Liver (tissue), 9 donors: ENCODE results near the gene DDAH2. TPM values are rescaled to one million over a fixed set of nuclear protein-coding genes. Genes with fewer than 3 reads are reported as not detected.

Experiments
- DNase-seq: peaks from one replicate; pipeline ENCODE4 v3.0.0-alpha.2; 2017; ENCODE audit warnings: low spot score
- H3K27ac ChIP-seq, 2 donors: one replicate each; pipeline ENCODE4 v1.7.0; 2013; ENCODE audit warnings: inconsistent platforms in 2 of 2, low read length in 2 of 2, control low read depth in 1 of 2, low read depth in 1 of 2, mild to moderate bottlenecking in 1 of 2
- H3K27me3 ChIP-seq, 4 donors: one replicate each; pipeline versions ENCODE4 v1.6.1 to v1.7.0; 2013; ENCODE audit warnings: low read length in 3 of 4, inconsistent platforms in 1 of 4, mild to moderate bottlenecking in 1 of 4, moderate library complexity in 1 of 4; ENCODE audit not compliant: control insufficient read depth in 4 of 4, insufficient read depth in 4 of 4
- H3K36me3 ChIP-seq, 4 donors: one replicate each; pipeline versions ENCODE4 v1.6.1 to v1.7.0; 2013; ENCODE audit warnings: low read length in 3 of 4, mild to moderate bottlenecking in 3 of 4, low read depth in 1 of 4, moderate library complexity in 1 of 4; ENCODE audit not compliant: control insufficient read depth in 4 of 4, insufficient read depth in 3 of 4
- H3K4me1 ChIP-seq, 4 donors: one replicate each; pipeline versions ENCODE4 v1.6.1 to v1.7.0; 2013; ENCODE audit warnings: low read length in 3 of 4, mild to moderate bottlenecking in 3 of 4, moderate library complexity in 1 of 4; ENCODE audit not compliant: control insufficient read depth in 4 of 4, insufficient read depth in 4 of 4
- H3K4me3 ChIP-seq, 3 donors: one replicate each; pipeline versions ENCODE4 v1.6.1 to v1.7.0; 2013; ENCODE audit warnings: low read length in 3 of 3, control low read depth in 1 of 3, low read depth in 1 of 3, mild to moderate bottlenecking in 1 of 3
- H3K9ac ChIP-seq, 2 donors: one replicate each; pipeline ENCODE4 v1.7.0; 2013; ENCODE audit warnings: low read length in 2 of 2, mild to moderate bottlenecking in 2 of 2, moderate library complexity in 2 of 2, control low read depth in 1 of 2, low read depth in 1 of 2
- H3K9me3 ChIP-seq, 4 donors: one replicate each; pipeline versions ENCODE4 v1.6.1 to v1.7.0; 2013; ENCODE audit warnings: low read length in 3 of 4; ENCODE audit not compliant: control insufficient read depth in 4 of 4
- EGR1 ChIP-seq, 2 donors: IDR thresholded peaks; 2 replicates each; pipeline ENCODE4 v1.6.1; 2016 to 2018; ENCODE audit warnings: antibody characterized with exemption in 2 of 2, low read depth in 2 of 2
- FOXA1 ChIP-seq: IDR thresholded peaks from 2 replicates; pipeline ENCODE4 v1.6.1; 2016; ENCODE audit warnings: antibody characterized with exemption
- HNF4A ChIP-seq, 2 donors: conservative IDR thresholded peaks; 2 replicates each; pipeline ENCODE4 v1.6.1; 2016; ENCODE audit warnings: antibody characterized with exemption in 2 of 2, mild to moderate bottlenecking in 2 of 2
- HNF4G ChIP-seq: IDR thresholded peaks from 2 replicates; pipeline ENCODE4 v1.6.1; 2016; ENCODE audit warnings: antibody characterized with exemption
- RXRA ChIP-seq, 2 donors: IDR thresholded peaks; 2 replicates each; pipeline ENCODE4 v1.6.1; 2017 to 2018; ENCODE audit warnings: antibody characterized with exemption in 2 of 2, mild to moderate bottlenecking in 1 of 2
- SP1 ChIP-seq: IDR thresholded peaks from 2 replicates; pipeline ENCODE4 v1.6.1; 2018; ENCODE audit warnings: antibody characterized with exemption, mild to moderate bottlenecking
- TAF1 ChIP-seq: conservative IDR thresholded peaks from 2 replicates; pipeline ENCODE4 v1.6.1; 2016; ENCODE audit warnings: antibody characterized with exemption, mild to moderate bottlenecking
- YY1 ChIP-seq: IDR thresholded peaks from 2 replicates; pipeline ENCODE4 v1.6.1; 2016; ENCODE audit warnings: antibody characterized with exemption, mild to moderate bottlenecking
- WGBS: extraction: QIAGEN DNeasy Blood & Tissue Kit; methylation state at CpG from one replicate; pipeline ENCODE4 v1.1.7; 2013; 5-methylcytosine and 5-hydroxymethylcytosine counted together
- polyA plus RNA-seq, 2 donors: library from polyadenylated mRNA; stranded (reverse) in 1 of 2; unstranded in 1 of 2; fragments of 200-250 nt in 1 of 2; fragments of >200 nt in 1 of 2; fragmentation: Nextera tagmentation in 1 of 2; extraction: Ambion mirVana in 1 of 2; gene quantifications; one replicate each; pipeline versions ENCODE4 v1.2.1 to v1.2.3, GENCODE V29; 2013 to 2015
- total RNA-seq, 2 donors: library from RNA; depleted of rRNA; stranded (reverse); fragments of >200 nt; gene quantifications; one replicate each; pipeline ENCODE4 v1.2.3, GENCODE V29; 2014
- TF ChIP-seq, protein P1 (sequence below): IDR thresholded peaks from 2 replicates; pipeline ENCODE4 v1.6.1; 2016; ENCODE audit warnings: antibody characterized with exemption
- TF ChIP-seq, protein P2 (sequence below): IDR thresholded peaks from 2 replicates; pipeline ENCODE4 v1.6.1; 2016; ENCODE audit warnings: antibody characterized with exemption
- donor health status: healthy.
- donor health status: healthy.
- donor health status: healthy.
- donor health status: healthy.
- donor health status: healthy.

Gene DDAH2
- total RNA-seq (10 to 100 TPM; 23.8 to 31.4 TPM), polyA plus RNA-seq (10 to 100 TPM; 19.8 to 22.6 TPM)

- Histone ChIP-seq H3K9ac (peak within 1 kb of the TSS; percentile 37 to 62), H3K36me3 (peaks cover 6 to 31% (median 19%) of the 10 kb centered on the region in 4 donors), H3K4me1 (peaks cover 3 to 25% (median 12%) of the 10 kb centered on the region in 4 donors), H3K27me3 (no peaks in the 10 kb centered on the region), H3K27ac (peak within 1 kb of the TSS; percentile 91 to 92), H3K4me3 (peak within 1 kb of the TSS; percentile 73 to 77 (median 73)), H3K9me3 (no peaks in the 10 kb centered on the region)
- no peak for DNase-seq
- TF ChIP-seq TAF1, result no peak
- 34% methylated on average over 36 of the region's 36 CpGs for WGBS
Observed at GRCh38 chr6:31728767-31729514, at the start of gene DDAH2. TSS of gene DDAH2 (minus strand) at chr6:31729299. CDS start at chr6:31729161, 138 bp downstream.

DNA sequence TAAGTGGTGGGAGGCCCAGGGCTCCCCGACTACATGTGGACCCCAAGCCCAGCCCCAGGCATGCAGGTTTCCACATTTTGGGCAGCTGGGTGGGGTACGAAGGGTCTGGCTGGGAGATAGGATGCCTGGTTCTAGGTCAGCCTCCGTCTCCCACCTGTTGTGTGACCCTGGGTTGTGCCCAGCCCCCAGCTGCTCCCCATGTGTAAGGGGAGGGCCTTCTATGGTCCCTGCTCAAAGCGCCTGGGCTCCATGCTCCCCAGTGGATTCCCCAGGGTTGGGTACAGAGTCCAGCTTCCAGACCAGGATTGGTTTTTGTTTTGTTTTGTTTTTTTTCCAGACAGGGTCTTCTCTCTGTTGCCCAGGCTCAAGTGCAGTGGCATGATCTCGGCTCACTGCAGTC is 49.1 kb upstream of the DDAH2 start:
- H3K27ac ChIP-seq, result peak overlapping the region; percentile 26 to 67
- TF ChIP-seq, protein P1, sequence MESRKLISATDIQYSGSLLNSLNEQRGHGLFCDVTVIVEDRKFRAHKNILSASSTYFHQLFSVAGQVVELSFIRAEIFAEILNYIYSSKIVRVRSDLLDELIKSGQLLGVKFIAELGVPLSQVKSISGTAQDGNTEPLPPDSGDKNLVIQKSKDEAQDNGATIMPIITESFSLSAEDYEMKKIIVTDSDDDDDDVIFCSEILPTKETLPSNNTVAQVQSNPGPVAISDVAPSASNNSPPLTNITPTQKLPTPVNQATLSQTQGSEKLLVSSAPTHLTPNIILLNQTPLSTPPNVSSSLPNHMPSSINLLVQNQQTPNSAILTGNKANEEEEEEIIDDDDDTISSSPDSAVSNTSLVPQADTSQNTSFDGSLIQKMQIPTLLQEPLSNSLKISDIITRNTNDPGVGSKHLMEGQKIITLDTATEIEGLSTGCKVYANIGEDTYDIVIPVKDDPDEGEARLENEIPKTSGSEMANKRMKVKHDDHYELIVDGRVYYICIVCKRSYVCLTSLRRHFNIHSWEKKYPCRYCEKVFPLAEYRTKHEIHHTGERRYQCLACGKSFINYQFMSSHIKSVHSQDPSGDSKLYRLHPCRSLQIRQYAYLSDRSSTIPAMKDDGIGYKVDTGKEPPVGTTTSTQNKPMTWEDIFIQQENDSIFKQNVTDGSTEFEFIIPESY, result no peak
- TF ChIP-seq FOXA1, result no peak
- TF ChIP-seq EGR1 (IDR thresholded peaks at IDR 0.05; ENCODE audit: low read depth in 2 of 2), result no peak
- TF ChIP-seq, protein P2, sequence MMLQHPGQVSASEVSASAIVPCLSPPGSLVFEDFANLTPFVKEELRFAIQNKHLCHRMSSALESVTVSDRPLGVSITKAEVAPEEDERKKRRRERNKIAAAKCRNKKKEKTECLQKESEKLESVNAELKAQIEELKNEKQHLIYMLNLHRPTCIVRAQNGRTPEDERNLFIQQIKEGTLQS, result no peak
- no peak for TF ChIP-seq RXRA (IDR thresholded peaks at IDR 0.05)
- TF ChIP-seq SP1, result peak; percentile 42
- TF ChIP-seq YY1, result no peak
- peak; percentile 38 to 63 for TF ChIP-seq HNF4A (conservative IDR thresholded peaks at IDR 0.05)

DNA sequence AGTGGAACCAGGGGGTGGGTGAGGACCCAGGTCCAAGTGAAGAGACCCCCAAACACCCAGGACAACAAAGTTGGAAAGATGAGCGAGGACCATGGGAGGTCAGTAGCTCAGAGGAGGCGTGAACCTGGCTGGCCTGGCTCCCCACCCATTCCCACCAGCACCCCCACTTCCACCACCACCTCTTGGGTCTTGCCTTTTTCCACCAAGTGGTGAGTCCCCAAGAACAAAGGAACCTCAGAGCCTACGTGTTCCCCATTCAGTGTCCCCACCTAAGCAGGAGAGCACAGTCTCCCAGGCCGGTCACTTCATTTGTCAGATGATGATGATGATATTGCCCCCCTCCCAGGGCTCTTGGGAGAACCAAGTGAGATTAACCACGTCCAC is 48.6 kb upstream of the DDAH2 start:
- peak overlapping the region; percentile 67 to 71 for H3K27ac ChIP-seq
- TF ChIP-seq, protein P1, result no peak
- TF ChIP-seq FOXA1, result no peak
- TF ChIP-seq HNF4G, result no peak
- 96% methylated on average over 5 of the region's 5 CpGs for WGBS
- no peak overlapping the region for H3K4me3 ChIP-seq
- H3K9ac ChIP-seq, result peak overlapping the region in 1 of 2 donors; percentile 8
- H3K9me3 ChIP-seq, result no peaks in the 10 kb centered on the region
- no peak for DNase-seq
- peaks cover 0 to 31% (median 8%) of the 10 kb centered on the region in 4 donors for H3K36me3 ChIP-seq
- no peaks in the 10 kb centered on the region for H3K27me3 ChIP-seq
- H3K4me1 ChIP-seq, result peaks cover 9 to 46% (median 31%) of the 10 kb centered on the region in 4 donors

More for the DNA sequence above, 49.1 kb upstream of the DDAH2 start:
- Histone ChIP-seq H3K4me3 (no peak overlapping the region), H3K9ac (no peak overlapping the region), H3K9me3 (no peaks in the 10 kb centered on the region), H3K36me3 (peaks cover 4 to 37% (median 9%) of the 10 kb centered on the region in 4 donors), H3K4me1 (peaks cover 7 to 42% (median 29%) of the 10 kb centered on the region in 4 donors), H3K27me3 (no peaks in the 10 kb centered on the region)
- DNase-seq, result no peak
- 93% methylated on average over 5 of the region's 5 CpGs for WGBS
